K562 (cell line): ENCODE results near the gene PRM3. TPM values are rescaled to one million over a fixed set of nuclear protein-coding genes. Genes with fewer than 3 reads are reported as not detected.

ENCODE experiments used
- ATAC-seq: fragments of 200-7000 bp; cut with Tn5 transposase; 3 replicates; pipeline ENCODE4 v1.9.1; 2020; ENCODE audit warnings: moderate library complexity
- BruUV-seq: library from RNA; stranded (reverse); fragments of 400-500 nt; replicated peaks from 2 replicates; lab custom pipeline; 2021; lab: Mats Ljungman, UMichigan
- CTCF ChIA-PET: fragments of 300-600 bp; formaldehyde crosslinking; extraction: SDS; loops from one replicate; lab custom pipeline; 2021; ENCODE audit warnings: low intra/inter-chr PET ratio; lab: Yijun Ruan, JAX
- POLR2A ChIA-PET: fragments of 300-600, 350-650 bp; sonication (Branson Sonifier 250); formaldehyde crosslinking; extraction: SDS; loops from one replicate; lab custom pipeline; 2021; ENCODE audit warnings: antibody characterized with exemption, inconsistent platforms; lab: Yijun Ruan, JAX
- DNase-seq, 4 experiments: peaks; one replicate each; pipeline versions ENCODE4 v3.0.0 to v3.0.0-alpha.2; 2011 to 2018; ENCODE audit warnings: low spot score in 3 of 4, mixed read lengths in 3 of 4; ENCODE audit errors: extremely low read depth in 1 of 4
- FAIRE-seq: peaks from 2 replicates; lab custom pipeline; 2011; peaks lifted over from hg19 to GRCh38; lab: Jason Lieb, UNC
- H2AFZ ChIP-seq: 2 replicates; pipeline ENCODE4 v1.6.0; 2011; ENCODE audit warnings: low read depth, low read length, control low read depth, inconsistent platforms
- H3K27ac ChIP-seq: fragments of 200-600 bp; 3 replicates; pipeline ENCODE4 v1.8.0; 2011; ENCODE audit warnings: low read depth, mild to moderate bottlenecking, control low read depth, inconsistent platforms, low read length, moderate library complexity, mixed read lengths; ENCODE audit errors: extremely low read depth
- H3K27me3 ChIP-seq, 2 experiments: fragments of 300-600 bp in 1 of 2; 2 replicates in 1 of 2; 3 replicates in 1 of 2; pipeline versions ENCODE4 v1.6.0 to v1.8.0; 2011; ENCODE audit warnings: inconsistent platforms in 2 of 2, low read length in 2 of 2, mild to moderate bottlenecking in 1 of 2, mixed read lengths in 1 of 2, moderate library complexity in 1 of 2; ENCODE audit not compliant: control insufficient read depth in 2 of 2, insufficient read depth in 2 of 2
- H3K36me3 ChIP-seq: fragments of 300-600 bp; 3 replicates; pipeline ENCODE4 v1.8.0; 2011; ENCODE audit warnings: mild to moderate bottlenecking, low read length, inconsistent platforms; ENCODE audit not compliant: control insufficient read depth, insufficient read depth
- H3K4me1 ChIP-seq, 2 experiments: fragments of 200-600 bp in 1 of 2; replicated peaks in 1 of 2; 2 replicates in 1 of 2; 3 replicates in 1 of 2; pipeline versions ENCODE4 v1.5.1 to v1.8.0; 2011; ENCODE audit warnings: inconsistent platforms in 2 of 2, low read length in 2 of 2, mild to moderate bottlenecking in 1 of 2, mixed read lengths in 1 of 2, moderate library complexity in 1 of 2; ENCODE audit not compliant: control insufficient read depth in 2 of 2, insufficient read depth in 2 of 2
- H3K4me2 ChIP-seq: 2 replicates; pipeline ENCODE4 v1.6.1; 2011; ENCODE audit warnings: low read length, control low read depth, inconsistent platforms, mixed read lengths; ENCODE audit not compliant: insufficient read depth
- H3K4me3 ChIP-seq: fragments of 200-600 bp; sonication (generic), shearing (Covaris generic); 2 replicates; pipeline ENCODE4 v1.5.1; 2016; ENCODE audit warnings: control low read depth, inconsistent platforms
- H3K79me2 ChIP-seq: fragments of 200-600 bp; 3 replicates; pipeline ENCODE4 v1.8.0; 2011; ENCODE audit warnings: low read length, inconsistent platforms; ENCODE audit not compliant: control insufficient read depth, insufficient read depth
- H3K9ac ChIP-seq, 2 experiments: 2 replicates each; pipeline versions ENCODE4 v1.6.0 to v1.6.1; 2011; ENCODE audit warnings: low read depth in 2 of 2, low read length in 2 of 2, control low read depth in 1 of 2, inconsistent platforms in 1 of 2, mild to moderate bottlenecking in 1 of 2, mixed read lengths in 1 of 2; ENCODE audit not compliant: insufficient read depth in 1 of 2
- H3K9me1 ChIP-seq: one replicate; pipeline ENCODE4 v1.6.0; 2011; ENCODE audit warnings: inconsistent platforms, mild to moderate bottlenecking, low read length, moderate library complexity; ENCODE audit not compliant: control insufficient read depth, insufficient read depth
- H3K9me3 ChIP-seq: replicated peaks from 2 replicates; pipeline ENCODE4 v1.5.1; 2011; ENCODE audit warnings: low read depth, low read length, inconsistent platforms; ENCODE audit not compliant: control insufficient read depth, insufficient read depth
- H4K20me1 ChIP-seq: replicated peaks from 2 replicates; pipeline ENCODE4 v1.6.1; 2011; ENCODE audit warnings: low read length, inconsistent platforms, mixed read lengths; ENCODE audit not compliant: control insufficient read depth, insufficient read depth
- ARHGAP35 ChIP-seq: fragments of 450-650 bp; IDR thresholded peaks from 2 replicates; pipeline ENCODE4 v1.6.1; 2018; ENCODE audit not compliant: partially characterized antibody
- BCOR ChIP-seq: fragments of 450-650 bp; IDR thresholded peaks from 2 replicates; pipeline ENCODE4 v1.6.1; 2016
- CBFA2T2 ChIP-seq: fragments of 450-650 bp; conservative IDR thresholded peaks from 2 replicates; pipeline ENCODE4 v1.6.1; 2017; ENCODE audit warnings: mild to moderate bottlenecking
- CHD1 ChIP-seq: fragments of 200-600 bp; sonication (generic); IDR thresholded peaks from one replicate; pipeline ENCODE4 v1.6.1; 2012; ENCODE audit warnings: mild to moderate bottlenecking, moderate library complexity, low read length, inconsistent platforms
- HDAC1 ChIP-seq, 2 experiments: fragments of 450-650 bp; IDR thresholded peaks; 2 replicates each; pipeline ENCODE4 v1.6.1; 2016 to 2017; ENCODE audit warnings: inconsistent platforms in 1 of 2, mild to moderate bottlenecking in 1 of 2, moderate library complexity in 1 of 2
- HDAC2 ChIP-seq: fragments of 450-650 bp; IDR thresholded peaks from 2 replicates; pipeline ENCODE4 v1.6.1; 2016; ENCODE audit warnings: mild to moderate bottlenecking
- KDM5B ChIP-seq: fragments of 200-600 bp; sonication (generic); IDR thresholded peaks from 2 replicates; pipeline ENCODE4 v1.6.1; 2012; ENCODE audit warnings: low read depth, mild to moderate bottlenecking, moderate library complexity, low read length, control low read depth, inconsistent platforms; ENCODE audit not compliant: insufficient replicate concordance
- WGBS: fragments of 100-300 bp; shearing (Covaris generic); methylation state at CpG from one replicate; pipeline ENCODE4 v1.1.6; 2016; ENCODE audit warnings: low coverage, mixed read lengths; ENCODE audit not compliant: insufficient coverage; ENCODE audit errors: missing lambda C conversion rate; 5-methylcytosine and 5-hydroxymethylcytosine counted together
- in situ Hi-C: fragments of 300-500 bp; cut with MboI; formaldehyde crosslinking; loops from 4 replicates; pipeline ENCODE4 v1.15.0; 2018; ENCODE audit warnings: inconsistent platforms, mixed read lengths
- intact Hi-C: fragments of 100-400 bp; cut with micrococcal nuclease; formaldehyde crosslinking; loops from 2 replicates; pipeline ENCODE4 v1.14.2; 2022
- polyA plus RNA-seq, 8 experiments: library from polyadenylated mRNA; depleted of rRNA in 4 of 8; stranded (reverse) in 5 of 8; unstranded in 3 of 8; fragments of >200 nt; fragmentation: Nextera tagmentation in 2 of 8; fragmentation: Illumina TruSeq in 1 of 8; extraction: Ambion mirVana in 2 of 8; extraction: Trizol in 1 of 8; gene quantifications; 2 replicates each; pipeline versions ENCODE4 v1.2.1 to v1.2.3, GENCODE V29; 2011 to 2014; ENCODE audit warnings: inconsistent platforms in 1 of 8, missing spikeins in 1 of 8
- total RNA-seq, 7 experiments: library from RNA; depleted of rRNA in 6 of 7; stranded (reverse); fragments of >200 nt in 6 of 7; fragmentation: Illumina TruSeq in 2 of 7; extraction: Trizol in 2 of 7; gene quantifications; 2 replicates each; pipeline versions ENCODE4 v1.2.1 to v1.2.3, GENCODE V29; 2011 to 2021; ENCODE audit warnings: low replicate concordance in 1 of 7
- TF ChIP-seq, protein P1 (sequence below): fragments of 450-650 bp; IDR thresholded peaks from 2 replicates; pipeline ENCODE4 v1.6.1; 2017; ENCODE audit warnings: antibody characterized with exemption, mild to moderate bottlenecking
- TF ChIP-seq, protein P2 (sequence below), 2 experiments: fragments of 450-650 bp; IDR thresholded peaks; 2 replicates each; pipeline ENCODE4 v1.6.1; 2016
- TF ChIP-seq, protein P3 (sequence below): IDR thresholded peaks from 3 replicates; pipeline ENCODE4 v1.6.1; 2011; ENCODE audit warnings: borderline replicate concordance, mild to moderate bottlenecking; ENCODE audit not compliant: insufficient read length, insufficient read depth

Gene PRM3
- total and polyA plus RNA-seq, 9 of the 15 experiments (the other 6 are each of a cell fraction or from before 2014, with no cell fraction given) = not detected

DNA sequence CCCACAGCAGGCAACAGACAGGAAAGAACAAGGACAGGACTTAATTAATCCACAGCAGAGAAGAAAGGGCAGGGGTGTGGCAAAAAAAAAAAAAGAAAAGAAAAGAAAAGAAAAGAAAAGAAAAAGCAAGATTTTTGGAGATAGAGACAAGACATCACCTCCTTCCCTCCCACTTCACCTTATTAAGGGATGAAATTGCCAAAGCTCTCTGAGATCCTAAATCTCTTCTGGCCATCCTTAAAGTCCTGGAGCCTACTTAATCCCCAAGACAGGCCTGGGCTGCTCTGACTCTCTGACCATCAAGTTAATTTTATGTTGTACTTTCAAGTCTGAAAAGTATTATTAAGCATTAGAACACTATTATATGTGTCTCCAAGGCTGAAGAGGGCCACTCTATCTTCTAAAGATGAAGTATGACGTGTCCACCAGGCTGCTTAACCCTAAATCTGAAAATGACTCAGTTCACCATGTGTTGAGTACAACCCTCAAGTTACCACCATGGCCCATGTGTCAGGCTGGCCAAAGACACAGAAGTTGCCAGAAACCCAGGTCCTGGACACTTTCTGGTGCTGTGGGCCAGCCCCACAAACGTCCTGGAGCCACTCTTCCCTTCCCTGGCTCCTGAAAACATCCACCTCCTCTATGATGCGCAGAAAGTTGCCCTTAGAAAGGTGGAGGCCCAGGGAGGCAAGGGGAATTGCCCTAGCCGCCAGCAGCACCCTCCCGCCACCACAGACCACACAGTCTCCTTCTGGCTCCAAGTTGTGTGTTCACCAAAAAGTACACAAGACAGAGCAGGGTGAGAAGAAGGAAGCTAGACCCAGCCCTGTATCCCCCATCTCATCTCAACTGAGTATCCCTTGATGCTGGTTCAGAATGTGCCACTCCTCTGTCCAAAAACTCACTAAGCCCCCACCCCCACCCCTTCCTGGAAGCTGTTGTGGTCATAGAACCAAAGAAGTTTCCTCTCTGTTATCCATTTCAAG, 20.1 kb downstream of the PRM3 start:
- H3K36me3 ChIP-seq = peaks cover 25% of the 10 kb centered on the region; the same call in 1 of the 3 replicates
- intact Hi-C loops = loop anchor here (10.0 kb wide), 2 partner anchors 49 to 119 kb away; no protein-coding TSS in a partner anchor
- peak overlapping the region; percentile 74 to 91 for H3K9ac ChIP-seq
- 49% methylated on average over 5 of the region's 5 CpGs for WGBS
- H3K27ac ChIP-seq = peak overlapping the region; percentile 34; the same call in 1 of the 3 replicates
- POLR2A ChIA-PET = interaction anchor here (0.6 to 3.2 kb wide), 19 partner anchors 10 to 304 kb away, joined by 3 to 36 read pairs (median 5); no protein-coding TSS in a partner anchor
- peaks cover 3% of the 10 kb centered on the region; the same call in 1 of the 2 replicates for H4K20me1 ChIP-seq
- peak overlapping the region; percentile 82 for H3K4me3 ChIP-seq
- CTCF ChIA-PET = interaction anchor here (0.5 kb wide), 1 partner anchor 295 kb away, joined by 3 read pairs; no protein-coding TSS in a partner anchor
- BruUV-seq = no TSS peak
- ATAC-seq = no peak
- H2AFZ ChIP-seq = no peak overlapping the region
- FAIRE-seq = peak; percentile 54
- H3K27me3 ChIP-seq = no peaks in the 10 kb centered on the region
- DNase-seq = peak in 3 of 4 experiments; percentile 36 to 46 (median 39)
- H3K4me1 ChIP-seq = peaks cover 40 to 53% of the 10 kb centered on the region in 2 experiments; a peak in 4 of 5 replicates
- H3K79me2 ChIP-seq = peaks cover 33% of the 10 kb centered on the region
- in situ Hi-C loops = no loop called here
- H3K9me1 ChIP-seq = no peaks in the 10 kb centered on the region
- no peaks in the 10 kb centered on the region for H3K9me3 ChIP-seq
- peak overlapping the region; percentile 77 for H3K4me2 ChIP-seq
- TF ChIP-seq, protein P1, sequence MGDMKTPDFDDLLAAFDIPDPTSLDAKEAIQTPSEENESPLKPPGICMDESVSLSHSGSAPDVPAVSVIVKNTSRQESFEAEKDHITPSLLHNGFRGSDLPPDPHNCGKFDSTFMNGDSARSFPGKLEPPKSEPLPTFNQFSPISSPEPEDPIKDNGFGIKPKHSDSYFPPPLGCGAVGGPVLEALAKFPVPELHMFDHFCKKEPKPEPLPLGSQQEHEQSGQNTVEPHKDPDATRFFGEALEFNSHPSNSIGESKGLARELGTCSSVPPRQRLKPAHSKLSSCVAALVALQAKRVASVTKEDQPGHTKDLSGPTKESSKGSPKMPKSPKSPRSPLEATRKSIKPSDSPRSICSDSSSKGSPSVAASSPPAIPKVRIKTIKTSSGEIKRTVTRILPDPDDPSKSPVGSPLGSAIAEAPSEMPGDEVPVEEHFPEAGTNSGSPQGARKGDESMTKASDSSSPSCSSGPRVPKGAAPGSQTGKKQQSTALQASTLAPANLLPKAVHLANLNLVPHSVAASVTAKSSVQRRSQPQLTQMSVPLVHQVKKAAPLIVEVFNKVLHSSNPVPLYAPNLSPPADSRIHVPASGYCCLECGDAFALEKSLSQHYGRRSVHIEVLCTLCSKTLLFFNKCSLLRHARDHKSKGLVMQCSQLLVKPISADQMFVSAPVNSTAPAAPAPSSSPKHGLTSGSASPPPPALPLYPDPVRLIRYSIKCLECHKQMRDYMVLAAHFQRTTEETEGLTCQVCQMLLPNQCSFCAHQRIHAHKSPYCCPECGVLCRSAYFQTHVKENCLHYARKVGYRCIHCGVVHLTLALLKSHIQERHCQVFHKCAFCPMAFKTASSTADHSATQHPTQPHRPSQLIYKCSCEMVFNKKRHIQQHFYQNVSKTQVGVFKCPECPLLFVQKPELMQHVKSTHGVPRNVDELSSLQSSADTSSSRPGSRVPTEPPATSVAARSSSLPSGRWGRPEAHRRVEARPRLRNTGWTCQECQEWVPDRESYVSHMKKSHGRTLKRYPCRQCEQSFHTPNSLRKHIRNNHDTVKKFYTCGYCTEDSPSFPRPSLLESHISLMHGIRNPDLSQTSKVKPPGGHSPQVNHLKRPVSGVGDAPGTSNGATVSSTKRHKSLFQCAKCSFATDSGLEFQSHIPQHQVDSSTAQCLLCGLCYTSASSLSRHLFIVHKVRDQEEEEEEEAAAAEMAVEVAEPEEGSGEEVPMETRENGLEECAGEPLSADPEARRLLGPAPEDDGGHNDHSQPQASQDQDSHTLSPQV = 0 out of 2 replicates have a peak, but pooled peaks have one; percentile 41
- TF ChIP-seq, protein P2, sequence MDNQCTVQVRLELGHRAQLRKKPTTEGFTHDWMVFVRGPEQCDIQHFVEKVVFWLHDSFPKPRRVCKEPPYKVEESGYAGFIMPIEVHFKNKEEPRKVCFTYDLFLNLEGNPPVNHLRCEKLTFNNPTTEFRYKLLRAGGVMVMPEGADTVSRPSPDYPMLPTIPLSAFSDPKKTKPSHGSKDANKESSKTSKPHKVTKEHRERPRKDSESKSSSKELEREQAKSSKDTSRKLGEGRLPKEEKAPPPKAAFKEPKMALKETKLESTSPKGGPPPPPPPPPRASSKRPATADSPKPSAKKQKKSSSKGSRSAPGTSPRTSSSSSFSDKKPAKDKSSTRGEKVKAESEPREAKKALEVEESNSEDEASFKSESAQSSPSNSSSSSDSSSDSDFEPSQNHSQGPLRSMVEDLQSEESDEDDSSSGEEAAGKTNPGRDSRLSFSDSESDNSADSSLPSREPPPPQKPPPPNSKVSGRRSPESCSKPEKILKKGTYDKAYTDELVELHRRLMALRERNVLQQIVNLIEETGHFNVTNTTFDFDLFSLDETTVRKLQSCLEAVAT (IDR thresholded peaks at IDR 0.05) = 0 out of 4 replicates have a peak, but pooled peaks of 1 of the 2 experiments have one; percentile 35
- TF ChIP-seq CHD1 = peak; percentile 61
- TF ChIP-seq BCOR = 0 out of 2 replicates have a peak, but pooled peaks have one; percentile 4
- TF ChIP-seq ARHGAP35 = peak; percentile 26
- TF ChIP-seq, protein P3, sequence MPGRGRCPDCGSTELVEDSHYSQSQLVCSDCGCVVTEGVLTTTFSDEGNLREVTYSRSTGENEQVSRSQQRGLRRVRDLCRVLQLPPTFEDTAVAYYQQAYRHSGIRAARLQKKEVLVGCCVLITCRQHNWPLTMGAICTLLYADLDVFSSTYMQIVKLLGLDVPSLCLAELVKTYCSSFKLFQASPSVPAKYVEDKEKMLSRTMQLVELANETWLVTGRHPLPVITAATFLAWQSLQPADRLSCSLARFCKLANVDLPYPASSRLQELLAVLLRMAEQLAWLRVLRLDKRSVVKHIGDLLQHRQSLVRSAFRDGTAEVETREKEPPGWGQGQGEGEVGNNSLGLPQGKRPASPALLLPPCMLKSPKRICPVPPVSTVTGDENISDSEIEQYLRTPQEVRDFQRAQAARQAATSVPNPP = no peak
- TF ChIP-seq KDM5B = peak; percentile 66
- 0 out of 4 replicates have a peak, but pooled peaks of 1 of the 2 experiments have one; percentile 28 for TF ChIP-seq HDAC1 (IDR thresholded peaks at IDR 0.05)
- TF ChIP-seq HDAC2 = 0 out of 2 replicates have a peak, but pooled peaks have one; percentile 53
- TF ChIP-seq CBFA2T2 = 0 out of 2 replicates have a peak, but pooled peaks have one; percentile 9
